HG02884 (cell line): ENCODE measurements around the gene KLHL11.
"Not testable (repeated sequence)": the region's sequence is repeated elsewhere in the genome, so short reads cannot be mapped to it uniquely, and the experiment has no call there.

ENCODE experiments used
- ATAC-seq: cut with Tn5 transposase; IDR thresholded peaks from one replicate; pipeline ENCODE4 v1.9.1; 2021; ENCODE audit warnings: mild to moderate bottlenecking, moderate library complexity; ENCODE audit not compliant: unreplicated experiment

KLHL11 gene

DNA sequence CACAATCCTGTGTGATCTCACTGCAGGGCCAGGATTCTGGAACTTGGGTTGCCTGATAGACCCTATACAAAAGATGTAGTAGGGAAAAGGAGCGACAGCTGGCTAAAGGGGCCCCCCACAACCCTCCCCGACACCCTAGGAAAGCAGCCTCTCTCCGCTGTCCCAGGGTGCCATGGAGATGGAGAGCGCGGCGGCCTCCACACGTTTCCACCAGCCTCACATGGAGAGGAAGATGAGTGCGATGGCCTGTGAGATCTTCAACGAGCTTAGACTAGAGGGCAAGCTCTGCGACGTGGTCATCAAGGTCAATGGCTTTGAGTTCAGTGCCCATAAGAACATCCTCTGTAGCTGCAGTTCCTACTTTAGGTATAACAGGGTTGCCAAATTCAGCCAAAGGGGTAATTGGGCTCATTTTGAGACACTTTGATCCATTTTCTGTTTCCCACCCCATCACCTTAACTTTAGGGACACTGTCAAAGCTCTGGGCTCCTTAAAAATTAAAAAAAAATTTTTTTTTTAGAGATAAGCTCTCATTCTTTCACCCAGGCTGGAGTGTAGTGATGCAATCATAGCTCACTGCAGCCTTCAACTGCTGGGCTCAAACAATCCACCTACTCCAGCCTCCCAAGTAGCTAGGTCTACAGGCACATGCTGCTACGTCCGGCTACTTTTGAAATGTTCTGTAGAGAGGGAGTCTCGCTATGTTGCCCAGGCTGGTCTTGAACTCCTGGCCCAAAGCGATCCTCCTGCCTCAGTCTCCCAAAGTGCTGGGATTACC, 27.3 kb downstream of the KLHL11 start, which contains the start of gene KLHL10:
KLHL10 (plus strand) TSS at position 65 of the 778 bp plus-strand sequence; CDS start at position 173, 108 bp downstream.
- no peak for ATAC-seq

DNA sequence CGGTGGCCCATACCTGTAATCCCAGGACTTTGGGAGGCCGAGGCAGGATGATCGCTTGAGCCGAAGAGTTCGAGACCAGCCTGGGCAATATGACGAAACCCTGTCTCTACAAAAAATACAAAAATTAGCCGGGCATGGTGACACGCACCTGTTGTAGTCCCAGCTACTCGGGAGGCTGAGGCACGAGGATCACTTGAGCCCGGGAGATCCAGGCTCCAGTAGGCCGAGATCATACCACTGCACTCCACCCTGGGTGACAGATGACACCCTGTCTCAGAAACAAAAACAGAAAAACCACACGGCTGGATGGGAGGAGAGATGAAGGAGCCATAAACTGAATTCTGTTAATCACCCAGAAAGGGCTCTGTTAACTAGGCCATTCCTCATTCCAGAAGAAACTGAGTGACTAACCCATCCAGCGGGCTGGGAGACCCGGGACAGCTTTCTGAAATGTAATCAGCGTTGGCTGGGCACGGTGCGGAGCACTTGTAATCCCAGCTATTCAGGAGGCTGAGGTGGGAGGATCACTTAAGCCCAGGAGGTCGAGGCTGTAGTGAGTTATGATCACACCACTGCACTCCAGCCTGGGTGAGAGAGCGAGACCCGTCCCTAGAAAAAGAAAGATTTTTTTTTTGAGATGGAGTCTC, 28.6 kb downstream of the KLHL11 start:
- no peak for ATAC-seq

DNA sequence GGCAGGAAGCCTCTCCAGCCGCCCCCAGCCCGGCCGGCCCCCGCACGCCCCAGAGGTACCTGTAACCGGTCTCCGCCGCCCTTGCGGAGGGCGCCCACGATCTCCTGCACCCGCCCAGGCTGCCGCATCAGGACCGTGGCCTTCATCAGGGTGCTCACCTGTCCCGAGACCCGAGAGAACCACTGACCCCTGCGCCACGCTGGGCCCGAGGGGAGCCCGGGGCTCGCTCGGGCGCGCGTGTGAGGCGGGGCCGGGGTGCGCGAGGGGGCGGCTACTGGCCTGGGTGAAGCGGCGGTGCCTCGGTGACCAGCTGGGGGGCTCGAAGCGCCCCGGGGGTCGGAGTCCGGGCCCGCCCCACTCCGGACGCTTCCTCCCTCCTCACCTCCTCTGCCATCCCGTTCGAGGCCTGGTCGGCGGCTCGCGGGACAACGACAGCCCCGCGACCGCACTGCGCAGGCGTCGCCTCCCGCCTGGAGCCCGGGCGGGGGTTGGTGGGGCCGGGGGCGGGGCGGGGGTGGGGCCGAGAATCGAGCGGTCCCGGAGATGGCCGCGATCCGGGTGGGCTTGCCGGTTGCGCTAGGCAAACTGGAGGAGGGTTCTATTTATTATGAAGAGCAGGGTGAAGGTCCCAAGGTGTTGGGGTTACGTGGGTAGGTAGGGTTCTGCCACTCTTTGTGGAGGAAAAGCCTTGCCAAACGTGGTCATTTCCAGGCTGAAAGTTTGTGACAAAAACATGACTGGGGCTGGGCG, 29.2 kb downstream of the KLHL11 start, which contains the start of gene NT5C3B:
NT5C3B (minus strand) TSS at position 433 of the 750 bp plus-strand sequence; CDS start at position 394, 39 bp downstream.
- ATAC-seq: peak; percentile 43

DNA sequence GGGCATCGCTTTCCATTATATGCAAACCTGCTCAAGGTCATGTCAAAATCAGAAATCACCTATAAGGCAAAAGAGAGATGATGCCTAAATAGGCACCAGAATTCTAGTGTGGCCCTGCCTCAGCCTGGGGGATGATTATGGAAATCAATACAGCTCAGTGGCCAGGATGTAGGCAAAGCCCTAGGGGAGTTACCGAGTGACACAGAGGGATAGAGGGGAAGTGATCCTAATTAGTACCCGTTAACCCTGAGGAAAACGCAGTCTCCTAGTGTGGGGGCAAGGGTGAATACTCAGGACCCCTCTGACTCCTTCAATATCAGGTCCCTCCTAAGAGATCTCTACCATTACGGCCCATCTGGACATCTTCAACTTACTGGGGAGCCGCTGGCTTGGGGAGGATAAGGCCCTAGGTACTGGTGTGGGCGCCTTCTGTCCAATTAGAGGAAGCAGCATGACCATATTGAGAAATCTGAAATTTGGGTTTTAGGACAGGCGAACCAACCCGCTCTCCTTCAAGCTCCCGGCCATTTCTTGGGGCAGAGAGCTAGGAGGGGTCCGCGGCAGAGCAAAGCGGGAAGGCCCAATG, 29.9 kb downstream of the KLHL11 start:
- ATAC-seq: peak; percentile 25

DNA sequence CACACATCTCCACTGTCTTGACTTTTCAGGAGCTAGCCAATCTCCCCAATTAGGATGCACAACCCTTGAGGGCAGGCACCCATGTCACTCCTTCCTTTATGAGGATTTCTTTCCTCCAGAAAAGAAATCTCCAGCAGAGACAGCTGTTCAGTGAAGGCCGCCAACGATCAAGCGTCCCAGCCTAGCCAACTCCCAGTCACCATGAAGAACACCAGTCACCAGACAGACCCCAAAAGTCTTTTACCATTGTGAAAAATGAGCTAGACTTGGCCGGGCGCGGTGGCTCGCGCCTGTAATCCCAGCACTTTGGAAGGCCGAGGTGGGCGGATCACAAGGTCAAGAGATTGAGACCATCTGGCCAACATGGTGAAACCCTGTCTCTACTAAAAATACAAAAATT, 35.3 kb downstream of the KLHL11 start:
- ATAC-seq: not testable (repeated sequence)

DNA sequence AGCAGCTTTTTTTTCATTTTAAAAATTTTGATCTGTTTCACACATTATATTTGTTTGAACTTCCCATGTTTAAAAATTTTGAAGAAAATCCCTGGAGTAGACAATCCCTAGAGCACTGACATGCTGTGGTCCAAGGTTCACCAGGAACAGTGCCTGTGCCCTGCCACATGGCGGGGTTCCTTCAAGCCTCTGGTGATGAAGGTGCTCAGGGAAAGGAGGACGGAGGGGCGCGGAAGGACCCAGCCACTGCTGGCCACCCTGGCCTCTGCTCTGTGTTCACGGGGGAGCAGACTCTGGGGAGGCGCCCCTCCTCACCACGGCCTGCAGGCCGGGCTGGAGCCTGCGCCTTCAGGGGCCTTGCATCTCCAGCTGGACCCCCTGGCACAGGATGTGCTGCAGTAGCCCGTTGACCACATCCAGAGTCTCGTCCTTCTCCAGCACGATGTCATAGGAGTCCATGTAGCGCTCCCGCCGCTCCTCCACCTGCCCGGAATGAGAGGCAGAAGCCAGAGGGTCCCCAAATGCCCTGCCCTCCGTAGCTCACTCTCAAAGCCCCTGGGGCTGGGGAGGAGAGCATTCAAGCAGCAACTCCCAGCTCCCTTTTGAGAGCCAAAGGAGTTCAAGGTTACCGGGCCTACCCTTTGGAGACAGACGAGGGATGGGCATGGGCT, 39.9 kb downstream of the KLHL11 start:
- no peak for ATAC-seq

DNA sequence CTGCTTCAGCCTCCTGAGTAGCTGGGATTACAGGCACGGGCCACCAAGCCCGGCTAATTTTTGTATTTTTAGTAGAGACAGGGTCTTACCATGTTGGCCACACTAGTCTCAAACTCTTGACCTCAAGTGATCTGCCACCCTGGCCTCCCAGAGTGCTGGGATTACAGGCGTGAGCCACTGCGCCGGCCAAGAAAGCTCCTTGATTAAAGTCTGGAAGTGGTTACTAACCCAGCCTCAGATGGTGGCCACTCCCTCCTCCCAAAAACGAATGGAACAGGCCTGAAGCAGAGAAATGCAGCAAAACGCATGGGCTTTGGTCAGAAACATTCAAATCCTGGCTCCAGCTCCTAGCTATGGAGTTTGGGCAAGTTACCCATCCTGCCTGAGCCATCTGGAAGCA, 41.1 kb downstream of the KLHL11 start:
- ATAC-seq: no peak

DNA sequence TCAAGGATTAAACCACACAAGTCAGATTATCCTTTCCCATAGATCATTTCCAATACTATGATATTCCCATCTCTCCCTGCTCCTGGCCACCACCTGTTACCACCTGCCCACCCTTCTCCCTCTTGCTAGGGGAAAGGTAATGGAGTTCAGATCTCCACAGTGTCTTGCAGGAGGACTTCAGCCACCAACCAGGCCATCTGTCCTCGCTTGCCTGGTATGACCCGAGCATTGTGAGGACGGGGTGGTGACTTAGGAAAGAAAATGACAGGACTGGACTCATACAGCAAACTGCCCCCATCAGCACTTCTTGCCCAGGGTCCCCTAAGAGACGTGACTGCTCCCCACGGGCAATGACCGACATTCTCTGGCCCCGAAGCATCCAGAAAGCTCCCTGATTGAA, 41.6 kb downstream of the KLHL11 start:
- ATAC-seq: no peak

DNA sequence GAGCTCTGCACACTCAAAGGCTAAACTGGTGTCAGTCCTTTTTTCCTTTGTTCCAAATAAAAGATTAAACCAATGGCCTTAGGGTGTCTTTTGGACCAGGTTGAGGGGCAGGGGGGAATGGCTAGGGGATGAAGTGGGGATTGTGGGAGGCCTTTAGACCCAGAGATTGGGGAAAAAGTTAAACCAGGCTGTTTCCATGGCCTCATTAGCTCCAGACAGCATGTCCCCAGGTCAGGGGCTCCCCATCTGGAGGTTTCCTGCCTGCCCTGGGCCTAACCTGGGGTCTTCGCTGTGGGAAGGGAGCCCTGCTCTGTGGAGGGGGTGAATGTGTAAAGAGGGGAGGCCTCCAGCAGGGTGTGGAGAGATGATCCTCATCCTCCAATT, 42.1 kb downstream of the KLHL11 start:
- ATAC-seq: no peak

DNA sequence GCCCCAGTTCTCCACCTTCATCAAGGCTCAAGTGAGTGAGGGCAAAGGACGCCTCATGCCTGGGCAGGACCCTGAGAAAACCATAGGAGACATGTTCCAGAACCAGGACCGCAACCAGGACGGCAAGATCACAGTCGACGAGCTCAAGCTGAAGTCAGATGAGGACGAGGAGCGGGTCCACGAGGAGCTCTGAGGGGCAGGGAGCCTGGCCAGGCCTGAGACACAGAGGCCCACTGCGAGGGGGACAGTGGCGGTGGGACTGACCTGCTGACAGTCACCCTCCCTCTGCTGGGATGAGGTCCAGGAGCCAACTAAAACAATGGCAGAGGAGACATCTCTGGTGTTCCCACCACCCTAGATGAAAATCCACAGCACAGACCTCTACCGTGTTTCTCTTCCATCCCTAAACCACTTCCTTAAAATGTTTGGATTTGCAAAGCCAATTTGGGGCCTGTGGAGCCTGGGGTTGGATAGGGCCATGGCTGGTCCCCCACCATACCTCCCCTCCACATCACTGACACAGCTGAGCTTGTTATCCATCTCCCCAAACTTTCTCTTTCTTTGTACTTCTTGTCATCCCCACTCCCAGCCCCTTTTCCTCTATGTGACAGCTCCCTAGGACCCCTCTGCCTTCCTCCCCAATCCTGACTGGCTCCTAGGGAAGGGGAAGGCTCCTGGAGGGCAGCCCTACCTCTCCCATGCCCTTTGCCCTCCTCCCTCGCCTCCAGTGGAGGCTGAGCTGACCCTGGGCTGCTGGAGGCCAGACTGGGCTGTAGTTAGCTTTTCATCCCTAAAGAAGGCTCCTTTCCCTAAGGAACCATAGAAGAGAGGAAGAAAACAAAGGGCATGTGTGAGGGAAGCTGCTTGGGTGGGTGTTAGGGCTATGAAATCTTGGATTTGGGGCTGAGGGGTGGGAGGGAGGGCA, 42.7 kb downstream of the KLHL11 start:
- ATAC-seq: no peak

DNA sequence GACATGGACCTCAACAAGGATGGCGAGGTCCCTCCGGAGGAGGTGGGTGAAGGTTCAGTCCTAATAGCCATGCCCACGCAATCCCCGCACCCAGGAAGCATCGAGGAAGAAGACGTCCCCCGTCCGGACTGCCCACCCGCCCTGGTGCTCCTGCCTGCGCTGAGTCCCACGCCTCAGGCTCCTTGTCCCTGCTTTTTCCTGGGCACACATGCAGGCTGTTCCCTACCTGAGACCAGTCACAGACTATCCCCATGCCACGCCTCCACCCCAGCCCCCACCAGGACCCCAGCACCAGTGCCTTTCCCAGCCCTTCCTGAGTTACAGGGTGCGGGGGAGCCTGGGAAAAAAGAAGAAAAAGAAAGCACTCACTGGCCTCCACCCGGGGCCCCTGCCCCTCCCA, 43.4 kb downstream of the KLHL11 start:
- no peak for ATAC-seq

DNA sequence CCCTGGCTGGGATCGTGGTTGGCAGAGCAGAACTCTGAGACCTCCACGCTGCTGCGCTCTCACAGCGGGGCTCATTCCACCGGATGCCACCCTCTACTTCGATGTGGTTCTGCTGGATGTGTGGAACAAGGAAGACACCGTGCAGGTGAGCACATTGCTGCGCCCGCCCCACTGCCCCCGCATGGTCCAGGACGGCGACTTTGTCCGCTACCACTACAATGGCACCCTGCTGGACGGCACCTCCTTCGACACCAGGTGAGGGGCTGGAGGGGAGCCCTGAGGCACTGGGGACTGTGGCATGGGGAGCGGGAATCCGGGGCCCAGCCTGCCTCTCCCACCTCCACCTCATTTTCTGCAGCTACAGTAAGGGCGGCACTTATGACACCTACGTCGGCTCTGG, 47.2 kb downstream of the KLHL11 start:
- no peak for ATAC-seq

DNA sequence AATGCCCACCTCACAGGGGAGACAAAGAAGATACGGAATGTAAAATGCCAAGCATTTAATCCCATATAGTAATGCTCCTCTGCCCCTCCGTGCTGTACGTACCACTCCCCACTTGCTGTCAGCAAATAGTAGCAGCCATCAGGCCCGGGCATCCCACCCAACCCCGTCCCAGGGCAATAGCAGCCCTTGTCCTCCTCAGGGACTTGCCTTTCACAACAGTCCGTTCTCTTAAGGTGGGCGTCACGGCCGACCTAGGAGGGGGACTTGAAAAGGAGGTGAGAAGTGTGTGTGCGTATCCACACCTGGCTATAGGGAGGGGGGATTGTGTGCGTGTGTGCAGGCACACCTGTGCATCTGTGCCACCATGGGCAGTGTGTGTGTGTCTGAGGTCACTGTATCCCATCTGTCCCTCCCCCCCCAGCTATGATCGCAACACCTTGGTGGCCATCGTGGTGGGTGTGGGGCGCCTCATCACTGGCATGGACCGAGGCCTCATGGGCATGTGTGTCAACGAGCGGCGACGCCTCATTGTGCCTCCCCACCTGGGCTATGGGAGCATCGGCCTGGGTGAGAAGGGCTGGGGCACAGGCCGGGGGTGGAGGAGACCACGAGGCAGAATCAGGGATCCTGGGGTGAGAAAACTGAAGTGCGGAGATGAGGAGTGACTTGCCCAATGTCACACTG, 48.4 kb downstream of the KLHL11 start:
- no peak for ATAC-seq

DNA sequence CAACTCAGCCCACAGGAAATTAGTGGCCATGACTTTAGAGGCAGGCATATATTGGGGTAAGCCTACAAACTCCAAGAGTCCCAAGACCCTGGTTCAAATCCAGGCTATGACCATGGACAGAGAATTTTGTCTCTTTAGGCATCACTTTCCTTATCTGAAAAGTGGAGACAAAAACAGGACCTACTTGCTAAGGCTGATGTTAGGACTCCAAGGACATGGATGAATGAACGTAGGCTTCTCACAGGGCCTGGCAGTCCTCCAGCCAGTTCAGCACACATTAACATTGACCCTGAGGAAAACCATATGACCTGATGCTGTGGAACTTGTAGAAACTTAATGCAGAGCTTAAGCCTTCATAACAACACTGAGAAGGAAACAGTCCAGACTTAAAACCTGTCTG, 51.0 kb downstream of the KLHL11 start:
- no peak for ATAC-seq

DNA sequence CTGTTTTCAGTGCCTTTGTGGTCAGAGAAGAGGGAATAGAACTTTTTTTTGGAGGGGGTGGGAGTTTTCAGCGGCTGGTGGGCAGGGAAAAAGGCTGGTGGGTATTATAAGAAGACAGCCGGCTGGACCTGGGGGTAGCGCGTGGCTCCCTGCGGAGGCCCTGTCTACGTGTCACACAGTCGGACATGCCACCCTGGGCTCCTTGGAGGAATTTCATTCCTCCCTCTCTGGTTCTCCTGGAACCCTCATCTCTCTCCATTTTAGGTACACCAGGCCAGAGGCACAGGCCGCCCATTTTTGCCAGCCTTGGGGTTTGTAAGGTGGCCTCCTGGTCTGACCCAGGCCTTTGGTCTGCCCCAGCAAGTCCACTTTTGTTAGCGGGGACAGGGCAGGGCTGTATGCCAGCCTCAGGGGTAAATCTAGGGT, 51.5 kb downstream of the KLHL11 start:
- ATAC-seq: no peak

DNA sequence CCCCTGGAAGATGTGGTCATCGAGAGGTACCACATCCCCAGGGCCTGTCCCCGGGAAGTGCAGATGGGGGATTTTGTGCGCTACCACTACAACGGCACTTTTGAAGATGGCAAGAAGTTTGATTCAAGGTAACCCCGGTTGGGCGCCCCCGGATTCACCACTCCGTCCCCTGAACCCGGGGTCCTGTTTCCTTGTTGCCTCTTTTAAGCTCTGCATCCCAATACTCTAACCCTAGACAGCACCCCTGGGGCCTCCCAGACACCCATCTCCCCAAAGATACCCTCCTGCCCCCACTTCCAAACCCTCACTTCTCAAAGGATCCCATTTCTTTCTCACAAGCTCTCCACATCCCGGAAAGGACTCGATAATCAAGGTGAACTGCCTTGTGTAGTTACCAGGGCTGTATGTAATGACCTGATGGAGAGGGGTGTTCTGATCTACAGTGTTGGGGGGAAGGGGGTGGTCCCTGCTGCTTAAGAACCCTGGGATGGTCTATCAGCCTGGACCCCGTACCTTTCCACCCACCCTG, 52.0 kb downstream of the KLHL11 start:
- no peak for ATAC-seq

DNA sequence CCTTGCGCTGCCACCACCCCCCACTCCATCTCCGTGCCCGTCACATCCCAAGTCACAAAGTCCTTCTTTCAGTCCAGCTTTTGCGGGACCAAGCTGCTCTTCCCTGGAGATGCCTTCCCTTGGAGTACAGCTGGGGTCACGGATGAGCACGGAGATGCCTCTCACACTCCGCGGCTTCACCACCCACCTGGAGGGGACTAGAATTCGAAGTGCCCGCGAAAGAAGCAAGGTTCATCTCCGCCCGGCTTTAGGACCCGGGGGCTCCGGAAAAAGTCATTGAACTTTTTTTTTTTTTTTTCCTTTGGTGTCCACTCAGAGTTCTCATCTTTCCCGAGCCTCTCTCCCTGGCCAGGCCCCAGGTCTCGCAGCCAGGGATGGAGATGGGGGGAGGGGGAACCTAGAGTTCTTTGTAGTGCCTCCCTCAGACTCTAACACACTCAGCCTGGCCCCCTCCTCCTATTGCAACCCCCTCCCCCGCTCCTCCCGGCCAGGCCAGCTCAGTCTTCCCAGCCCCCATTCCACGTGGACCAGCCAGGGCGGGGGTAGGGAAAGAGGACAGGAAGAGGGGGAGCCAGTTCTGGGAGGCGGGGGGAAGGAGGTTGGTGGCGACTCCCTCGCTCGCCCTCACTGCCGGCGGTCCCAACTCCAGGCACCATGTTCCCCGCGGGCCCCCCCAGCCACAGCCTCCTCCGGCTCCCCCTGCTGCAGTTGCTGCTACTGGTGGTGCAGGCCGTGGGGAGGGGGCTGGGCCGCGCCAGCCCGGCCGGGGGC, 52.7 kb downstream of the KLHL11 start, which contains the start of gene FKBP10:
FKBP10 (plus strand) TSS at position 624 of the 771 bp plus-strand sequence; CDS start at position 655, 31 bp downstream.
- ATAC-seq: no peak
